ENCODE data around the gene CDH4.

CDH4 gene

DNA sequence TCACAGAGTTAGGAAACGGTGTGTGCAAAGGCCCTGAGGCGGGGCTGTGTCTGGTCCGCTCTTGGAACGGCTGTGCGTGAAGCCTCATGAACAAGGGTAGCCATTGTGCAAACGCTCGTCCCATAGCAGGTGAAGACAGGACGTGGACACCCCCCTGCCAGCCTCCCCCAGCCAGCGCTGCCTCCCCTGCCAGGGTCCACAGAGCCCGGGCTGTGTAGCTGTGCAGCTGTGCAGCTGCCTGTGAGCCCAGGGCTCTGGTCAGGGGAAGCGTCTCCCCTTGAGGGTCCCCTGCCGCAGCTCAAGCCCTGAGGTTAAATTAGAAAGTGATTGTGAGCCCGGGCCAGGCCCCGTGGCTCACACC is 674.2 kb downstream of the CDH4 start:
- no peak for TF ChIP-seq ZFX (IDR thresholded peaks at IDR 0.05)
- TF ChIP-seq, protein P1, sequence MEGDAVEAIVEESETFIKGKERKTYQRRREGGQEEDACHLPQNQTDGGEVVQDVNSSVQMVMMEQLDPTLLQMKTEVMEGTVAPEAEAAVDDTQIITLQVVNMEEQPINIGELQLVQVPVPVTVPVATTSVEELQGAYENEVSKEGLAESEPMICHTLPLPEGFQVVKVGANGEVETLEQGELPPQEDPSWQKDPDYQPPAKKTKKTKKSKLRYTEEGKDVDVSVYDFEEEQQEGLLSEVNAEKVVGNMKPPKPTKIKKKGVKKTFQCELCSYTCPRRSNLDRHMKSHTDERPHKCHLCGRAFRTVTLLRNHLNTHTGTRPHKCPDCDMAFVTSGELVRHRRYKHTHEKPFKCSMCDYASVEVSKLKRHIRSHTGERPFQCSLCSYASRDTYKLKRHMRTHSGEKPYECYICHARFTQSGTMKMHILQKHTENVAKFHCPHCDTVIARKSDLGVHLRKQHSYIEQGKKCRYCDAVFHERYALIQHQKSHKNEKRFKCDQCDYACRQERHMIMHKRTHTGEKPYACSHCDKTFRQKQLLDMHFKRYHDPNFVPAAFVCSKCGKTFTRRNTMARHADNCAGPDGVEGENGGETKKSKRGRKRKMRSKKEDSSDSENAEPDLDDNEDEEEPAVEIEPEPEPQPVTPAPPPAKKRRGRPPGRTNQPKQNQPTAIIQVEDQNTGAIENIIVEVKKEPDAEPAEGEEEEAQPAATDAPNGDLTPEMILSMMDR (conservative IDR thresholded peaks at IDR 0.05), result no peak
- no peak overlapping the region for H3K27ac ChIP-seq

DNA sequence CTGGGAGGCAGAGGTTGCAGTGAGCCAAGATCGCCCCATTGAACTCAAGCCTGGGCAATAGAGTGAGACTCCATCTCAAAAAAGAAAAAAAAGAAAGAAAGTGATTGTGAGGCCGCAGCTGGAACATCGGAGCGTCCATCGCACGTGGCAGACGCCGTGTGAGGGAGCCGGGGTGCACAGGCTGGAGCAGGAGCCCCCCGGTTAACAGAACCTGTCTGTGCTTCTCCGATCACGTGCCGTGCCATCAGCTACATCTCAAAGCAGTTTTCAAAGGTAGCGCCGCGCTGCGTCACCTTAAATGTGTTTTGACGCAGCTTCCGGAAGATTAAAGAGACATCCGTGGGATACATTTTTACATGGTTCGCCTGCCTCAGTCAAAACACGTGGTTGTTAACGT is 674.7 kb downstream of the CDH4 start:
- no peak overlapping the region for H3K27ac ChIP-seq
- TF ChIP-seq, protein P1 (conservative IDR thresholded peaks at IDR 0.05), result no peak
- no peak for TF ChIP-seq ZFX (IDR thresholded peaks at IDR 0.05)

DNA sequence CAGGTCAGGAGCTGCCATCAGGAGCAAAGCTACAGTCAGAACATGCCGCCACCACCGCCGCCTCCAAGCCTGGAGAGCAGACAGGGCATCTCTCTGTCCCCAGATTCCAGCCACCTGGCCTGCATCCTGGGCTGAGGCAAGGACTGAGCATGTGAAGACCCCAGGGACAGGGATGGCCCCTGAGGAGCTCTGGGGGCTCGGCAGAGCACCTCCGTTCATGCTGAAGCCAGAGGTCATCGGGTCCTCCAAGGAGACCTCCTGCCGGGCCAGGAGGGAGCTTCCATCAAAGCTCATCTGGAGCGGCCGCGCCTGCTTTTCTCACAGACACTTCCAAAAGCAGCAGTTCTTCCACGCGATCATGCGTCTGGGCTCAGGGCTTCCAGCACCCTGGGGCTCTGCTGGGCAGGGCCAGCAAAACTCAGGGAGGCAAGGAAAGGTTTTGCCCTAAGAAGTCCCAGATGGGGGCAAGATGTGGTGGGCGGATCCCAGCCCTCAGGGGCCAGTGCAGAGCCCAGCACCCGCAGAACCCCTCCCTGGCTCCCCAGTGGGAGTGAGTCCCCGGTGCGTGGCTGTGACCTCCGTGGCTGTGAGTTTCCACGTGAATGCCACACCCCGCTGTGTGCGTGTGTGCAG is 675.2 kb downstream of the CDH4 start:
- no peak for TF ChIP-seq ZFX (IDR thresholded peaks at IDR 0.05)
- TF ChIP-seq, protein P1 (conservative IDR thresholded peaks at IDR 0.05), result no peak
- H3K27ac ChIP-seq, result no peak overlapping the region

DNA sequence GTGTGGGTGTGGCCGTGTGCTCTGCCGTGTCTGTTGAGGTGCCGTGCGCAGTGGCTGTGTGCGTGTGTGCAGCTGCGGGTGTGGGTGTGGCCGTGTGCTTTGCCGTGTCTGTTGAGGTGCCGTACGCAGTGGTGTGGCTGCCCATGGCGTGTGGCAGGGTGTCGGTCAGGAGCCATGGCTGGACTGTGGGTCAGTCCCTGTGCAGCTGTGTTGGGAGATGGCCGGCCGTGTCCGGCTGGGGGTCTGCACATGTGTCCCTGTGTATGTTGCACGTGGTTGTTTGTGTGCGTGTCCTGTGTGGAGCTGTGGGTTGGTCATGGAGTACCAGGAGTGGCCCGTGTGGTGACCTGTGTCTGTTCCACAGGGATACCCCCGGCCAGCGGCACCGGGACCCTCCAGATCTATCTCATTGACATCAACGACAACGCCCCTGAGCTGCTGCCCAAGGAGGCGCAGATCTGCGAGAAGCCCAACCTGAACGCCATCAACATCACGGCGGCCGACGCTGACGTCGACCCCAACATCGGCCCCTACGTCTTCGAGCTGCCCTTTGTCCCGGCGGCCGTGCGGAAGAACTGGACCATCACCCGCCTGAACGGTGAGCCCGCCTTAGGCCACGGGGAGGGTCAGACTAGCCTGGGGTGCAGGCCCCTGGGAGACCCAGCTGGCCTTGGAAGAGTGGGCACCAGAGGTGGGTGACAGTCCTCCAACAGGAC is 675.9 kb downstream of the CDH4 start:
- H3K27ac ChIP-seq, result no peak overlapping the region
- TF ChIP-seq, protein P1 (conservative IDR thresholded peaks at IDR 0.05), result no peak
- TF ChIP-seq ZFX (IDR thresholded peaks at IDR 0.05), result no peak

DNA sequence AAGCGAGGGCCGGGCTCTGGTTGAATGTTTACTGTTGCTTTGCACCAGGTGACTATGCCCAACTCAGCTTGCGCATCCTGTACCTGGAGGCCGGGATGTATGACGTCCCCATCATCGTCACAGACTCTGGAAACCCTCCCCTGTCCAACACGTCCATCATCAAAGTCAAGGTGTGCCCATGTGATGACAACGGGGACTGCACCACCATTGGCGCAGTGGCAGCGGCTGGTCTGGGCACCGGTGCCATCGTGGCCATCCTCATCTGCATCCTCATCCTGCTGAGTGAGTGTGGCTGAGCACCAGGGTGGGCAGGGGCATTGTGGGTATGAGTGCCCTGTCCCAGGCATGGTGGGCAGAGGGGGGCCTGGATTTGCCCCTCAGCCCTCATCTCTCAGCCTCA is 677.5 kb downstream of the CDH4 start:
- H3K27ac ChIP-seq, result no peak overlapping the region
- TF ChIP-seq ZFX (IDR thresholded peaks at IDR 0.05), result no peak
- TF ChIP-seq, protein P1 (conservative IDR thresholded peaks at IDR 0.05), result no peak

DNA sequence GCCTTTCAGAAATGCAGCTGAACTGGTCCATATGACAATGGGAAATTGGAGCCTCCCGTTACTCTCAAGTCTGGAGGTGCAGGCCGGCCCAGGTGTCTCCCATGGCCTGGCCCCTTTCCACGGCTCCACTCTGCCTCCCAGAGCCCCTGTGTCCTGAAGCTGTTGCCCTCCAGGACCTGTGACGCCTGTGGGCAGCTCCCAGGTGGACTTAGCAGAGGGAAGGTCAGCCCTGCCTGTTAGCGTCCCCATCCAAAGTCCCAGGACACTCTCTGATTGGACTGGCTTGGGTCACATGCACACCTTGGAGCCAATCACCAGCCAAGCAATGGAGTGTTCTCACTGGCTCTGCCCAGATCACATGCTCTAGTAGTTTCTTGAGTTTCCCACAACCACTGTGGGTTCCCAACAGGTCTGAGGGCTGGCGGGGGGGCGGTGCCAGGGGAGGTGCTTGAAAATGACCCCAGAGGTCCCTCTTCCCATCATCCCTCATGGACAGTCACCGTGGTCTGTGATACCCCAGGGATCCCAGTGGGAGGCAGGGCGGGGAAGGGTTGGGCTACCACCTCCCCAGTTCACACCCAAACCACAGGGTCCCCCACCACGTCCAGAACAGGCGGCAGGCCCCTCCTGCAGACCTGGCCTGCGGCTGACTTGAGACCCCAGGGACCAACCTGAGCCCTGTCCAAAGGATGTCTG is 678.1 kb downstream of the CDH4 start:
- H3K27ac ChIP-seq, result no peak overlapping the region
- TF ChIP-seq ZFX (IDR thresholded peaks at IDR 0.05), result no peak
- TF ChIP-seq, protein P1 (conservative IDR thresholded peaks at IDR 0.05), result no peak

All from C4-2B (cell line).